ENCODE measurements around the gene MCCD1. TPM values are rescaled to one million over a fixed set of nuclear protein-coding genes. Genes with fewer than 3 reads are reported as not detected.

Gene MCCD1
- total RNA-seq, 1 donor from 2014 or later, result not detected

- peak; percentile 90 for DNase-seq (ENCODE audit: low spot score)
- intact Hi-C loops (cut with DNase I), result no loop called here
These were observed 31.4 kb downstream of the MCCD1 start for GRCh38 chr6:31559958-31560696.

- intact Hi-C loops (cut with DNase I), result no loop called here
- no peak for DNase-seq (ENCODE audit: low spot score)
These were observed 31.9 kb downstream of the MCCD1 start for GRCh38 chr6:31560697-31561058.

GRCh38 chr6:31567531-31568370 is 39.0 kb downstream of the MCCD1 start:
- intact Hi-C loops (cut with DNase I), result no loop called here
- no peak for DNase-seq (ENCODE audit: low spot score)

- no peak for DNase-seq (ENCODE audit: low spot score)
- intact Hi-C loops (cut with DNase I), result no loop called here
These were observed 39.8 kb downstream of the MCCD1 start for GRCh38 chr6:31568537-31568961.

- no peak for DNase-seq (ENCODE audit: low spot score)
These were observed 41.2 kb downstream of the MCCD1 start for GRCh38 chr6:31569861-31570536.

GRCh38 chr6:31572041-31572911 is 43.5 kb downstream of the MCCD1 start, which contains the start of gene LTA:
Gene LTA (plus strand): TSS chr6:31572289. CDS start chr6:31572743, 454 bp downstream.
- no peak for DNase-seq (ENCODE audit: low spot score)
- intact Hi-C loops (cut with DNase I), result no loop called here

More at GRCh38 chr6:31569861-31570536, 41.2 kb downstream of the MCCD1 start:
- intact Hi-C loops (cut with DNase I), result no loop called here

GRCh38 chr6:31573239-31574105 is 44.7 kb downstream of the MCCD1 start:
- DNase-seq (ENCODE audit: low spot score), result no peak
- intact Hi-C loops (cut with DNase I), result no loop called here

- no peak for DNase-seq (ENCODE audit: low spot score)
- intact Hi-C loops (cut with DNase I), result no loop called here
These were observed 45.6 kb downstream of the MCCD1 start for GRCh38 chr6:31574106-31575061.

- DNase-seq (ENCODE audit: low spot score), result no peak
- intact Hi-C loops (cut with DNase I), result no loop called here
These were observed 46.7 kb downstream of the MCCD1 start, which contains the start of gene TNF for GRCh38 chr6:31575335-31575901. Gene TNF (plus strand): TSS chr6:31575565. CDS start chr6:31575742, 177 bp downstream.

- intact Hi-C loops (cut with DNase I), result no loop called here
- DNase-seq (ENCODE audit: low spot score), result no peak
These were observed 47.4 kb downstream of the MCCD1 start for GRCh38 chr6:31575952-31576685.

GRCh38 chr6:31576897-31577578 is 48.3 kb downstream of the MCCD1 start:
- intact Hi-C loops (cut with DNase I), result no loop called here
- DNase-seq (ENCODE audit: low spot score), result no peak

GRCh38 chr6:31577579-31577966 is 48.8 kb downstream of the MCCD1 start:
- intact Hi-C loops (cut with DNase I), result no loop called here
- DNase-seq (ENCODE audit: low spot score), result no peak

- intact Hi-C loops (cut with DNase I), result no loop called here
- no peak for DNase-seq (ENCODE audit: low spot score)
These were observed 49.7 kb downstream of the MCCD1 start for GRCh38 chr6:31578184-31579118.

GRCh38 chr6:31579119-31579505 is 50.4 kb downstream of the MCCD1 start:
- DNase-seq (ENCODE audit: low spot score), result no peak
- intact Hi-C loops (cut with DNase I), result no loop called here
